Endodermal cell (in vitro differentiated cells): ENCODE measurements around the gene IFT122. TPM values are rescaled to one million over a fixed set of nuclear protein-coding genes. Genes with fewer than 3 reads are reported as not detected.

ENCODE experiments used
- DNase-seq: peaks from one replicate; pipeline ENCODE4 v3.0.0-alpha.2; 2017
- H3K27ac ChIP-seq: 2 replicates; pipeline ENCODE4 v1.5.1; 2013; ENCODE audit warnings: mild to moderate bottlenecking, low read depth, low read length, moderate library complexity
- H3K27me3 ChIP-seq: 2 replicates; pipeline ENCODE4 v1.6.1; 2013; ENCODE audit warnings: mild to moderate bottlenecking, low read length, moderate library complexity; ENCODE audit not compliant: insufficient read depth, control insufficient read depth, poor library complexity, severe bottlenecking
- H3K36me3 ChIP-seq: 2 replicates; pipeline ENCODE4 v1.7.0; 2013; ENCODE audit warnings: mild to moderate bottlenecking, low read length, moderate library complexity; ENCODE audit not compliant: control insufficient read depth, insufficient read depth
- H3K4me1 ChIP-seq: one replicate; pipeline ENCODE4 v1.7.0; 2013; ENCODE audit warnings: low read length; ENCODE audit not compliant: control insufficient read depth, insufficient read depth
- H3K4me3 ChIP-seq: 2 replicates; pipeline ENCODE4 v1.5.1; 2013; ENCODE audit warnings: mild to moderate bottlenecking, low read length, moderate library complexity
- H3K9ac ChIP-seq: 2 replicates; pipeline ENCODE4 v1.6.1; 2013; ENCODE audit warnings: mild to moderate bottlenecking, low read length, moderate library complexity; ENCODE audit not compliant: poor library complexity, severe bottlenecking; ENCODE audit errors: extremely low read depth
- H3K9me3 ChIP-seq: 2 replicates; pipeline ENCODE4 v1.6.1; 2013; ENCODE audit warnings: mild to moderate bottlenecking, low read length, moderate library complexity; ENCODE audit not compliant: control insufficient read depth
- H3K27ac Mint-ChIP-seq: 2 replicates; pipeline ENCODE4 v1.8.0; 2020; ENCODE audit warnings: mixed read lengths
- H3K27me3 Mint-ChIP-seq: 2 replicates; pipeline ENCODE4 v1.8.0; 2021; ENCODE audit warnings: mild to moderate bottlenecking, mixed read lengths; ENCODE audit not compliant: insufficient read depth
- H3K36me3 Mint-ChIP-seq: 2 replicates; pipeline ENCODE4 v1.8.0; 2020; ENCODE audit warnings: low read depth, mixed read lengths
- H3K4me1 Mint-ChIP-seq: 2 replicates; pipeline ENCODE4 v1.8.0; 2020; ENCODE audit warnings: mixed read lengths
- H3K4me3 Mint-ChIP-seq: 2 replicates; pipeline ENCODE4 v1.8.0; 2020; ENCODE audit warnings: mild to moderate bottlenecking, moderate library complexity, mixed read lengths
- H3K9me3 Mint-ChIP-seq: 2 replicates; pipeline ENCODE4 v1.8.0; 2020; ENCODE audit warnings: mild to moderate bottlenecking, mixed read lengths
- CTCF ChIP-seq: fragments of 200-600 bp; sonication (generic); conservative IDR thresholded peaks from 2 replicates; pipeline ENCODE4 v1.5.0; 2021; ENCODE audit warnings: antibody characterized with exemption, mild to moderate bottlenecking
- WGBS, 2 experiments: methylation state at CpG; one replicate each; pipeline versions ENCODE4 v1.1.5 to v1.1.7; 2013; ENCODE audit warnings: missing lambda C conversion rate in 2 of 2, mixed read lengths in 1 of 2; ENCODE audit not compliant: insufficient coverage in 1 of 2, insufficient read length in 1 of 2; 5-methylcytosine and 5-hydroxymethylcytosine counted together
- total RNA-seq, 2 donors: library from RNA; stranded (reverse); fragmentation: NEBNext Ultra II Directional in 1 of 2; extraction: Animal tissue kit (Norgen Biotek cat#: 25700) in 1 of 2; gene quantifications; 2 replicates in 1 of 2; 3 replicates in 1 of 2; pipeline ENCODE4 v1.2.1, GENCODE V29; 2021

The IFT122 gene
- total RNA-seq, 2 donors from 2014 or later, result 36.0 to 46.6 TPM

- Histone ChIP-seq H3K36me3 (no peaks in the 10 kb centered on the region), H3K9ac (no peak overlapping the region), H3K9me3 (no peaks in the 10 kb centered on the region), H3K27me3 (no peaks in the 10 kb centered on the region), H3K27ac (no peak overlapping the region), H3K4me1 (peaks cover 34% of the 10 kb centered on the region), H3K4me3 (peak overlapping the region; percentile 43)
- TF ChIP-seq CTCF, result no peak
- peak overlapping the region; percentile 86 for H3K27ac Mint-ChIP-seq
- peaks cover 48% of the 10 kb centered on the region for H3K4me1 Mint-ChIP-seq
- no peaks in the 10 kb centered on the region for H3K9me3 Mint-ChIP-seq
- H3K27me3 Mint-ChIP-seq, result no peaks in the 10 kb centered on the region
- WGBS, 2 experiments, result 91 to 96% methylated on average over 13 of the region's 13 CpGs
- no peak for DNase-seq
- H3K4me3 Mint-ChIP-seq, result no peak overlapping the region
- no peaks in the 10 kb centered on the region for H3K36me3 Mint-ChIP-seq
Observed at GRCh38 chr3:129530821-129531220, 90.8 kb downstream of the IFT122 start.

GRCh38 chr3:129531699-129532098 lies 91.7 kb downstream of the IFT122 start:
- no peaks in the 10 kb centered on the region for H3K36me3 ChIP-seq
- no peak overlapping the region for H3K4me3 Mint-ChIP-seq

GRCh38 chr3:129532261-129532660 lies 92.2 kb downstream of the IFT122 start:
- Mint-ChIP-seq H3K9me3 (no peaks in the 10 kb centered on the region), H3K4me1 (peaks cover 42% of the 10 kb centered on the region), H3K27ac (peak overlapping the region; percentile 33), H3K27me3 (no peaks in the 10 kb centered on the region), H3K36me3 (no peaks in the 10 kb centered on the region), H3K4me3 (no peak overlapping the region)
- no peak for TF ChIP-seq CTCF
- no peak overlapping the region for H3K27ac ChIP-seq
- H3K36me3 ChIP-seq, result no peaks in the 10 kb centered on the region
- DNase-seq, result no peak
- 93 to 95% methylated on average over 16 to 20 of the region's 20 CpGs for WGBS, 2 experiments
- peaks cover 35% of the 10 kb centered on the region for H3K4me1 ChIP-seq
- H3K27me3 ChIP-seq, result no peaks in the 10 kb centered on the region
- no peak overlapping the region for H3K9ac ChIP-seq
- H3K4me3 ChIP-seq, result no peak overlapping the region
- H3K9me3 ChIP-seq, result no peaks in the 10 kb centered on the region

More at GRCh38 chr3:129531699-129532098, 91.7 kb downstream of the IFT122 start:
- no peaks in the 10 kb centered on the region for H3K27me3 Mint-ChIP-seq
- H3K4me1 ChIP-seq, result peaks cover 35% of the 10 kb centered on the region
- no peak overlapping the region for H3K27ac Mint-ChIP-seq
- no peaks in the 10 kb centered on the region for H3K27me3 ChIP-seq
- DNase-seq, result no peak
- no peak overlapping the region for H3K27ac ChIP-seq
- no peak overlapping the region for H3K9ac ChIP-seq
- no peak overlapping the region for H3K4me3 ChIP-seq
- H3K4me1 Mint-ChIP-seq, result peaks cover 43% of the 10 kb centered on the region
- no peaks in the 10 kb centered on the region for H3K9me3 Mint-ChIP-seq
- WGBS, 2 experiments, result 95 to 98% methylated on average over 6 to 11 of the region's 11 CpGs
- H3K36me3 Mint-ChIP-seq, result no peaks in the 10 kb centered on the region
- no peak for TF ChIP-seq CTCF
- H3K9me3 ChIP-seq, result no peaks in the 10 kb centered on the region
